Left hindlimb (tissue), 1 donor: ENCODE data around the gene RIPK4.

Source experiments
- DNase-seq: peaks from one replicate; pipeline ENCODE4 v3.0.0-alpha.2; 2018

Gene RIPK4

DNA sequence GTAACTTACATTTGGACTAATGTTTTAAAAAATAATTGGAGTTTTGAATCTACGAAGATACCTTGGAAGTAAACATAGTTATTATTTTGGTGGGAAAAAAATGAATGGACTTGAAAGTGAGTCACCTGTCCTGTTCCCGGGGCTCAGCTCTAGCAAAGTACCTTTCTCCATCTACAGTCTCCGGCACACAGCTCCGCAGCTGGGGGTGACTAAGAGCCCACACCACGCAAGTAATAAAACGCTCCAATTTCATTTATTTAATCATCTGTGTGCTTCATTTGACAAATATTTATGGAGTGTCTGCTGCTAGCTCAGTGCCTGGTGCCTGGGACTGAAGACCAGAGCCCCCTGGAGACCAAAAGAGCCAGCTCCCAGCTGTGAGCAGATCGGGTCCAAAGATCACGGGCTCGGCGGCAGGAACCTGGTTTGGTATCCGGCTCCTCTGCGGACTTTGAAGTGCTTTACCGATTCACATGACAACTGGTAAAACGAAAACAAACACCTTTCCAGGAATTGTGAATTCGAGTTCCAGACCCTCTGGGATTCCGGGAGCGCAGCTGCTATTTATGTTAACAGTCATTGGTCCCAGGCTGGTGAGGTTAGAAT, 1.7 kb upstream of the RIPK4 start:
- no peak for DNase-seq

DNA sequence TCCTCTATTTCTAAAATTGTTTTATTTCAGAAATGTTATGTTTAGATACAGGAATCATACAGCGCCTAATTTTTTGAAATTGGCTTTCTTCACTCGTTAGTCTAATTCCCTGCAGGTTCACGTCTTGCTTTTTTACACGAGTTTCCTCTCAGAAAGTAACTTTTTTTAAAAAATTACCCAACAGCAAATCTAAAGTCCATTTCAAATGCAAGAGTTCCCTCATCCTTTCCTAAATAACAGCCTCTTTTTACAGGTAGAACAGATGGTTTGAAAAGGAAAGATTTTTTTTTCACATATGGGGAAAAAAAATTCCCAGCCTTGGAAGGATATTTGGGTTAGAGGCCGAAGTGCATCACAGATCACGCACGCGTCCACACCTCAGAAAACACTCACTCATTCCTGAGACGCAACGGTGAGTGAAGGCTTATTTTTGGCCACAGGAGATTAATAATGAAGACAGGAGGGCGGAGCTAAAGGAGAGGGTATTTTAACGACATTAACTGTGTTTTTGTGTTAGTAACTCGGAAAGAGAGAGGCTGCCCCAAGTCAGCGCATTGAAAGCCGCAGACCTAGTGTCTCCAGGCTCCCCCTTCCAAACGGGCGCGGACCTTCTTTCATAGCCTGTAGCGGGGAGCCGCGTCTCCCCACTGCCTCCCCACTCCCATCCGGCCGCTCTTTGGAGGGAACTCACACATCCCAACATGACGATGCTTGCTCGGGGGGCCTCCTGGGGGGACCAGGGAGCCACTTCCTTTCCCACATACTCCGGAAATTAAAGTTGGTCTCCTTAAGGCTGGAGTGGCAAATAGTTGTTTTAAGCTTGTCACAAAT, 969 bp upstream of the RIPK4 start:
- peak; percentile 66 for DNase-seq

DNA sequence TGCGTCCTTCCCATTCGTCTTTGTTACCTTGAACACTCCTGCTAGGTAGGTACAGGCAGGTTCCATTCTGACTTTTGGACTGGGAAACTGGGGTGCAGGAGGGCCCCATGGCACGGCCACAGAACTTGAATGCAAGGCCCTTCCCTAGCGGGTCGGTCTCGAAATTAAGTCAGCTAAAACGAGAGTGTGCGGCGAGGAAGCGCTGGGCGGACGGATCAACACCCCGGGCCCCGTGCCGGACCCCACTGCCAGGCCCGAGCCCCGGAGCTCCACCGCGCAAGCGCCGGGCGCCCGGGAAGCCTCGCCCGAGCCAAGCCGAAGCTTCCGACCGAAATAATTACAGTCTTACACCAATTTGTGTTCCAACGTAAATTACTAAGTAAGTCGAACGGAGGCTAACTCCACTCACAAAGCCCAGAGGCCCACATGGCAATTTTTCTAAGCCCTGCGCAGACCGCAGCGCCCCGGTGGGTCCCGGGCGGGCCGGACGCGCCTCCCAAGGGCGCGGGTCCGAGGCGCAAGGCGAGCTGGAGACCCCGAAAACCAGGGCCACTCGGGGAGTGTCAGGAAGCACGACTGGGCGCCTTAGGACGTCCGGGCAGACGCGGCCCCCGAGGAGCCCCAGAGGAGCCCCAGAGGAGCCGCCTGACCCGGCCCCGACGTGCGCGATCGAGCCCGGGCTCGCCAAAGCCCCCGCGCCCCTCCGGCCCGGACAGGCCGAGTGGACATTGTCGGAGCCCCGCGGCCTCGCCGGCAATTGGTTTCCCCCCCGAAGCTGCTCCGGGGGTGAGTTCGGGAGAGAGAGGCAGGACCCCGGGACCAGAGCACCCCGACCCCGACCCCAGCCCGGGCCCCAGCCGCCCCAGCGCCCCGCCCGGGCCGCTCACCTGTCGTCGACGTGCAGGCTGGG, 624 bp downstream of the RIPK4 start:
- no peak for DNase-seq

DNA sequence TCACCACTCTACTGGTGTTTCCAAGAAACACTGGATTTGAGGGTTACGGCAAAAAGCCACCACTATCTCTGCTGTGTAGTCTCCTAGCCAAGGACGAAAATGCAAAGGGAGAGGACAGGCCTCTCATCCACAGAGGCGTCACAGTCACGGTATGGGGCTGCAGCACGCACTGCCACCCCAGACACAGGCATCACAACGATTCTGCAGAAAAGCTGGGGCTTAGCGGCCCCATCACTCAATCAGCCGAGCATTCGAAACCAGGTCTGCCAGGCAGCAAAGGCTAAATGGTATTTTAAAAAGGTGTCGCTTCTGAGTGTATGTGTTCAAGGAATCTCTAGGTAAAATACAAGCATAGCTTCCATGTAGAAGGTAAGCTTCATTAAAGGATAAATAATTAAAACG, 1.4 kb downstream of the RIPK4 start:
- no peak for DNase-seq

DNA sequence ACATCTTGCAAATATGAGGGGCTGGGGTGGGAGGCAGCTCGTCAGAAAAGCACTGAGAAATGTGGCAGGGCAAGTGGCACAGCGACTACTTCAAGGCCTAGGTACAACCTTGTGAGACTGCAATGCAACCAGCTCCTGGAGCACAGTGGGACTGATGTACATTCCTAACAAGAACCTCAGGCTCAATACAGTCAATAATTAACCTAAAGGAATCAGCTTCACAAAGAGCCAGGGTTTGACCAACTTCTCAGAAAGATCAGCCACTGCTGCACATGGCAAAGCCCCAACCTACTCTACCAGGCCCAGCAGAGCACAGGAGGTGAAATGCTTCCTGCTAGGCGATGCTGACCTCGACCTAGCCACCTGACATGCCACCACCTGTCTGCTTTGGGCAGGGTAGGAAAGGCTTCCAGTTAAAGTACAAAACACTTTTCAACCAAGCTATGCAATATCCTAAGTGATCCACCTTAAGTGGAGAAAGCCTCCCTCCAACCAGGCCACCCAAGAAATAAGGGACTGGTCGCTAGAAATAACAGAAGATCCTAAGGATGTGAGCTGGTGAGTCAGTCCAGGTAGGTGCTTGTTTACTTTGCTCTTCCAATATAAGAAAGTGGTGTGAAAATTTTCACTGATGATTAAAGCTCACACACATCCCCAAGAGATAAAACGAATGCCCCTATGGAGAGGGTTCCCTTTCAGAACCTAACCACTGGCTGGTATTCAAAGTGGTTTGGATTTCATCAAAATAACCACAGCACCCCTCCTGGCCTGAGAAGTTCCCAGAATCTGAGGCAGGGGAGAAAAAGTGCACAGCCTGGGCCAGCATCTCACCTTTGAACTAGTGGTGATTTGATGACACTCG, 2.1 kb downstream of the RIPK4 start:
- DNase-seq, result no peak

DNA sequence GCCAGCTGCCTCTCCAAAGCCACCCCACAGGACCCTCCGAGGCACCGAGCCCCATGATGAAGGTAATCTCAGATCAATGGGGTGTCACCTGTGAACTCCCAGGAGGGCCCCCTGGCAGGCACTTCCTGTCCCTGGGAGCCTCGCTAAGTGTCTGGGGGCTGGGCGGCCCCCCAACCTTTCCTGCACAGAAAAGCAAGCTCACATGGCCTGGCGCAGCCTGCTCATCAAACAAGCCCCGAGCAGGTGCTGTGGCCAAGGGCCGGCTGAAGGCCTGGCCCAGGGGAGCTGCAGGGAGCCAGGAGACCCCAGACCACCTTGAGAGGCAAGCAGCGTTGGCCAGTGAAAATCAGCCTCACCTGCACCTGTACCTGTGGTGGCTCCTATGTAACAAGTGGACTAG, 2.9 kb downstream of the RIPK4 start:
- no peak for DNase-seq

DNA sequence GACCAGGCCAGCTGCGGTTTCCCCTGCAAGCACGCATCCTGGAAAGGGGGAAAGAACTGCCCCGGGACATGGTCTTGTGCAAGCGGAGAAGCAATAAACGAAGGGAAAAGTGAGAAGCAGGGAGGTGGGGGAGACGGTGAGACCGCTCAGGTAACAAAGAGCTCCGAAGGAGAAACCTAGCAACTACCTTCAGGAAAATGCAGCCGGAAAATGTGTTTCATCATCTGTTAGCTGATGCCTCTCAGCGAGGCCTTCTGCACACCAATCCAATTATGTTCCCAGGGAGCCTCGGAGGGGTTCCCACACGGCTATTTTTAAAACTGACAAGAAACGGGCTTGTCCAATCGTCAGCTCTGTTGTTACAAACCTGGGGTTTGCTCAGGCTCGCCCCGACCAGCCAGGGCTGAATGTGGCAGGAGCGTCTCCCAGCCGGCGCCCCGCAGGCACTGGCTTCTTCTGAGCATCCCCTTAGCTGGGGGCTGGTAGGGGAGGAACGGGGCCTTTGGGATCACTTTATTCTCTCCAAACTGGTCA, 3.4 kb downstream of the RIPK4 start:
- no peak for DNase-seq

DNA sequence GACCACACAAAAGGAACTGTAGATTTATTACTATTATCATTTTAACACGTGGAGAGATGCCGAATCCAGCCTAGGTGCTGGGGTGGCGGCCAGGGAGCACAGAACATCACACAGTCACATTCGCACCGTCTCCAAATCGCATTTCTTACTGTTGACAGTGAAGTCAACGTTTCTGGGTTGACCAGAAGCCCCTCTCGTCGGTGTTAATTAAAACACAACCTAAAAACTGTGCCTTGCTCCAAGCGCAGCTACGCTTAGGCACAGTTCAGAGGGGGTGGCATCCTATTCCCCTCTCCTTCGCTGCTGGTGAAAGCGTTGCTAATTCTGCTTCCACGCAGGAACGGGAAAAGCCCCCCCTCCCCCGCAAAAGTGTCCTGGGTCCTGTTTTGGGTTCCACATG, 4.1 kb downstream of the RIPK4 start:
- DNase-seq, result no peak

DNA sequence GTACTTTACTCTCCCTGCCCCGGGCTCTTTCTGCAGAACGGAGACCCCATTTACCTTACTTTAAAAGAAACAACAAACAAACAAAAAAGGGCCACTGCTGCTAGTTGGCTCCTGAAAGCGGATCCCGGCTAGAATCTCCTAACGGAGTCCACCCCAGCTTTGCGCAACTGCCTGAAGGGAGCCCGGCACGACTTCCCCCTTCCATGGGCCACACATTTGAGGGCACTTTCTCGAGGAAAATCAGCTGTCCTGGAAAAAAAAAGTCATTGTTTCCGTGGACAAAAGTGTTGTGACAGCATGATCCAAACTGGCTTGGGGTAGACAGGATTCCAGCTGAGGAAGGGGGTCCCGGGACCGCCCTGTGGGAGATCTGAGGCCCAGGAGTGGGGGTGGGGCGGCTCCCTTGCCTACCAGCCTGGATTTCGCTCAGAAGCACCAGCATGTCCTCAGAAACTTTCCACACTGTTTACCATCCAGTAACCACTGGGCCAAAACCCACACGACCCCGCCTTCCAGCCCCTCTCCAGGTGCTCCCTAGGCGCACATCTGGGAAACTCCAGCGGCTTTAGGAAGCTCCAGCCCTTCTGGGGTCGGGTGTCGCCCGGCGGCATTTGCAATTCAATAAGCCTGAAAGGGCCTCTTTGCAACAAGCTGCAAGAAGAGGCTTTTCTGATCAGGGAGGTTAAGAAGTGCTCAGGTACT, 4.8 kb downstream of the RIPK4 start:
- DNase-seq, result no peak

DNA sequence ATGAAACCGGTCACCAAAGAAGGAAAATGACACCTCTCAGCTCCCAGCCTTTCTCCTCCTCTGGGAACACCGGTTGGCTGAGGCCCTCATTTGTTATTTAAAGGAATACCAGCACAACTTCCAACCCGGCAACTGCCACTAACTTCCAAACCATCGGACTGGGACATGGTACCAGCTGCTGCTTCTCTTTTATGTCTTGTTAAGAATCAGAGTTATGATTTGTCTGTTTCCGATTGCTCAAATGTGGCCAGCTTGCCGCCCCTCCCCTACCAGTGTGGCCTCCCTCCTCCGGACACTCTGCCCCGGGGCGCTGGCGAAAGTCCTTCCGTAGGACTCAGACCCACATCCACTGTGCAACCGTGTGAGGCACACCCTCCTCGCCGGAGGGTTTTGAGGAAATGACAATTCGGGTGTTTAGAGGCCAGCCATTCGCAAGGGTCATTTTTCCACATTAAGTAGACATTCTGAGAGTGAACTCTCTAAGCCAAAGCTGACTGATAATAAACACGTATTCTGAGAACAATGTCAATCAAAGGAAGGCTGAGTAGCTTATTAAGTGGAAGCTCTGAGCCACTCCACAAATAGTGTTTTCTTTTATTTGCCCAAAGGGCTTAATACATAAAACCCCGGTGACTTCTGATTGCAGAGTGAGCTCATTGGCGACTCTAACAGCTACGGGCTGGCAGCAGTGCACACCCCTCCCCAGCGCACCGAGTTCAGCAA, 5.5 kb downstream of the RIPK4 start:
- DNase-seq, result no peak

DNA sequence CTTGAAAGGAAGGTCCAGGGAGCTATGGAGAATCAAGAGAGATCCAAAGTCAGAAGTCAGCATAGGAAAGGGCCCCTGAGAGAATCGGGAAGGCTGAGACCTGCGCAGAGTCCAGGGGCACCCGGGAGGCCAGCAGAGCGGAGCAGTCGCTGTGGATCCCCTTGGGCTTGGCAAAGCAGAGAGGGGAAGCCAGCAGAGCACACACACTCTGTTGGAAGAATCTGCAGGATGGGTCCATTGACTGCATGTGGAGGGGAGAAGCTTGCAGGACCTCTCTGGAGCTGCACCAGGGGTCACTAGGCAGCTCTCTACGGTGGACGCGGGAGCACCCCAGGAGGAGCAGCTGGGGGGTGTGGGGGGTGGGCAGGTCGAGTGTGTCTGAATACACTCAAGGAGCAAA, 6.4 kb downstream of the RIPK4 start:
- no peak for DNase-seq

DNA sequence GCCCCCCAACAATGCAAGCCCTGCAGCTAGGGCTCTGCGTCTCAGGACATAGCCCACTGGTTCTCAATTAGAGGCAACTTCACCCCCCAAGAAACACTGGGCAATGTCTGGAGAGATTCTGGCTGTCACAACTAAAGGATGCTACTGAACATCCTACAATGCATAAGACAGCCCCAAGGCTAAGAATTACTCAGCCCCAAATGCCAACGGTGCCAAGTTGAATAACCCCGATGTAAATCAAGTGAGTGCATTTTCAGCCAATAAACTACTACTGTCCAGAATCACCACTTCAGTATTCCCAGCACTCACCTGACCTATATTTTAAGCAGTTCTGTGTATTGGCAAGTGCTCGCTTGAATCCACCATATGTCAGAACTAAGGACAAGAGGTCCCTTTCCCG, 6.9 kb downstream of the RIPK4 start:
- DNase-seq, result no peak

DNA sequence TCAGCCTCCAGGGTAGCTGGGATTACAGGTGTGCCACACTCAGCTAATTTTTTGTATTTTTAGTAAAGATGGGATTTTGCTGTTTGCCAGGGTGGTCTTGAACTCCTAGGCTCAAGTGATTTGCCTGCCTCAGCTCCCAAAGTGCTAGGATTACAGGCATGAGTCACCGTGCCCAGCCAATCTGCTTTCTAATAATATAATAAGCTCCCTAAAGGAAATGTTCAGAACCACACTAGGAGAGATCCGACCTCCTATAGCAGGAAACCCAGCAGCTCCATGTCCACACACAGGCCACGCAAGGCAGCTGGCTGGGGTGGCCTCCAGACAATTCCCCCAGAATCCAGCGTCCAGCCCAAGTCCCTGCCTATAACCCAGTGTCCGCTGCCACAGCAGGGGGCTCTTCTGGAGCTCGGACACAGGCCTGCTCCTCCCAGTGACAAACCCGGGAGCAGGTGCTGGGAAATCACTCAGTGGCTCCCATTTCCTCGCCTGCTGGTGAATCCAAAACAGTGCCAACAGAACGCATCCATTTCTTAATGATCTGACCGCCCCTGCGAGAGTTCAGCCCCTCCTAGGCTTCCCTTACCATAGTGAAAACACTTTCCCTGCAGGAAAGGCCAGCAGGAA, 7.5 kb downstream of the RIPK4 start:
- no peak for DNase-seq

DNA sequence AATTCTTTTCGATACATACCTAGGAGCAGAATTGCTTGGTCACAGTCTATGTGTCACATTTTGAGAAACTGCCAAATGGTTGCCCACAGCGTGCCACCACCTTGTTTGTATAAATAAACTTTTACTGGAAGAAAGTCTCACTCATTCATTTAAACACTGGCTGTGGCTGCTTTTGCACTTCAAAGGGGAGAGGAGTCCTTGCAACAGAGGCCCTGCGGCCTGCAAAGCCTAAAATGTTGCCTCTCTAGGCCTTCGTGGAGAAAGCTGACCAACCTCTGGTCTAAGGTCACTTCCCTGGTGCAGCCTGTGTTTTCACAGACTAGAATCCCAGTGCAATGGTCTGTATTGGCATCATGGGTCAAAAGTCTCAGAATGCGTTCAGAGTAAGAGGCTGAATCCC, 8.3 kb downstream of the RIPK4 start:
- no peak for DNase-seq

DNA sequence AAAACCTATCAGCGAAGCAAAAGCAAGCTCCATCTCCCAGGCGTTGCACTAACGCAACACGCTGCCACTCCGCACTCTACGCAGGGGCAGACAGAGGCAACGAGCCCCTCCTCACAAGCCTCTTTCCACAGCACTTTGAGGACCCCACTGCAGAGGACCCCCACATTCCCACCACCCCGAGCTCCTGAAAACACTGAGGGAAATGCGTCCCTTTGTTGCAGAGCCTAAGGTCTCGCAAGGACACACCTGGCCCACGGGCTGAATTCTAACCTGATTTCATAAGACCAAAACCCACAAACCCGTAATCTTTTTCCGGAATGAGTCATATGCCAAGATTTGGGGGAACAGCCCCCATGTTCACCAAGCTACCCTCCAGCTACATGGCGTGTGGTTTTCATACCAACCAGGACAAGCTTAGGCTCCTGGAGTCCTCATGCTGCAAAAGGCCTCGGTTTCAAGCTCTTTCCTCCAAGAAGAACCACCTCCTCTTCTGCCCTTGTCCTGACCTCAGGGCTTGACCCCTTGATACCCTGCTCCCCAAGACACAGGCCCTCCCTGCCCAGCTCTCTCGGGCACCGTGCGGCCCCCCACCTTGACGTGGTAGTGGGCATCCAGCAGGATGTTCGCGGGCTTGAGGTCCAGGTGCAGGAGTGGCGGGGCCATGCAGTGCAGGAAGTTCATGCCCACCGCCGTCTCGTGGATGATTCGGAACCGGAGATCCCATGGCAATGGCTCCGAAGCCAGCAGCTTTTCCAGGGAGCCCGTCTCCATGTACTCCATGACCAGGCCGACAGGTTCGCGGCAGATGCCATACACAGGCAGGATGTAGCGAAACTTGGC, 10.7 kb downstream of the RIPK4 start:
- peak; percentile 11 for DNase-seq

DNA sequence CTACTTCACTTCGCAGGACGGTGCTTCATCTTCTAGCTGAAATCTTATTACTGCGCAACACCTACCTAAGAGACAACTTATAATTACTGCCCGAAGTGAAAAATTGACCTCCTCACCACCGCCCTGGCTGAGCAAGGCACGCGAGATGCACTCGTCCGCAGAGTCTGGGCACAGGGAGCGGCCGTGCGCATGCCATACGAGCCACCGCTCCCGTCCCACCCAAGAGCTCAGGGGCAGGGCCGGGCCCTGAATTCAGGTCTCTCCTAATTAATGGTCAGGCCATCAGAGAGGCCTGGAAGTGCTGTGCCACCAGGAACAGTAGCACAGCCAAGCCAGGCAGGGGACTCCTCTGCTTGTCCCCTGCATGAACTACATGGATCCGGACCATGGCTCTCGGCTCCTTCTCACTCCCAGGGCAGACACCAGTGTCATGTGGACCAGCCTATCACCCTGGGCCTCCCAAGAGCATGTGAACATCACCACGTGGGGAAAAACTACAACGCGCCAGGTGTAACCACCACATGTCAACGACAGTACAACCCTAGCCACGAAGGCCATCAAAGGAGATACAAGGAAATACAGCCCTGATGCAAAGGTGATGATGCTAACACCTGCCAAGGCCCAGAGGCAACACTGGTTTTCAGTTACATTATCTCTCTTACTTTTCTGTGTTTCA, 11.5 kb downstream of the RIPK4 start:
- DNase-seq, result no peak

DNA sequence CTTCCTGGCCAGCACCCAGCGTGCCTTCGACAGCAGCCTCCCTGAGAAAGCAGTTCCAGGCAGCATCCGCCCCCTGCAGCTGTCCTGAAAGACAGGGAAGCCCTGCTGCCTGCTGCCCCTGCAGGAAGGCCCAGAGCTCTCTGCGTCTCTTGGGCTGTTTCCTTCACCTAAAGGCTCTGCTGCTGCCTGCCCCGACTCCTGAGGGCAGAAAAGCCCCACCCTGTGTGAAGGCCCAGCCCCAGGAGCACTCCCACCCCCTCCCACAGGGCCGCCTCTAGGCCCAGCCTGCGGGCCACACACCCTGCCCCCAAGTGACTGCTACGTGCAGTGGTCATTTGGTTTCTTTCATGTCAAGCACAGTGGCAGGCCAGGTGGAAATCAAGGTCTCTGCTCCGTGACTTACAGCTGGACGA, 12.4 kb downstream of the RIPK4 start:
- no peak for DNase-seq

DNA sequence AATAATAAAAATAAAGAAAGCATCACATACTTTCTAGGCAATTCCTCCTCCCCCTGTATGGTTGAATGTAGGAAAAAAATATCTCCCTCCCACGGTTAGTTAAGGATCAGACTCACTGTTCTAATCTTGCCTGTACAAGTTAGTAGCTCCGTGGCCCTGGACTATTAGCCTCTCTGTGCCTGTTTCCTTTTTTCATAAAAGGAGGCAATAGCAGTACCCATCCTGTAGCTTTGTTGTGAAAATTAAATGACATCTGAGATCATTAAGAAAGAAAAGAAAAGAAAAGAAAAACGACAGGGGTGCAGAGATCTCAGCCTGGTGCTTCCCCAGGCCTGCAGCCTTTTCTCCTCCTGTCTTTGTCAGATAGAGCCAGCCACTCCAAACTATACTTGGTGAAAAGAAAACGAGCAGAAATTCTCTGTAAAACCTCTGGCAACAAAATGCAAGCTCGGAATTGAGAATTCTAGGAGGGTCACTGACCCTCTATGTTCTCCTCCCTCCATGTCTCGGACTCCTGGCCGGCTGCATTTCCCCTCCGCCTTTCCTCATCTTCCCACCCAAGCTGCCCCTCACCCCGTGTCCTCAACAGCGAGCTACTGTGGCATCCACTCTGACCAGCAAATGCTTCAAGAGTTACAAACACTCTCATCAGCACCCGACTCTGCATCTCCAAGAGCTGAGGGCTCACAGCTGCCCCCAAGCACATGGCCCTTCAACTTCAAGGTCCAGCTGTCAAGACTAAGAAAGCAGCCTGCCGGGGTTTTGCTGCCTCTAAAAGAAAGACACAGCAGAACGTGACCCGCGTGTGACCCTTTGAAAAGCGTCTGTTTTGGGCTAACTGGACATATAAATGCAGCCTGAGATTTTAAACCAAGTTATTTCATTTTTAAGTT, 13.6 kb downstream of the RIPK4 start:
- DNase-seq, result no peak
